Kidney epithelial cell (primary cell): ENCODE results near the gene MIR17HG. TPM values are rescaled to one million over a fixed set of nuclear protein-coding genes. Genes with fewer than 3 reads are reported as not detected.

ENCODE experiments used
- DNase-seq: peaks from one replicate; pipeline ENCODE4 v3.0.0-alpha.2; 2010; ENCODE audit warnings: low read depth
- H3K27me3 ChIP-seq: 2 replicates; pipeline ENCODE4 v1.6.0; 2011; ENCODE audit warnings: low read length; ENCODE audit not compliant: control insufficient read depth, insufficient read depth
- H3K36me3 ChIP-seq: 2 replicates; pipeline ENCODE4 v1.5.1; 2011; ENCODE audit warnings: low read length; ENCODE audit not compliant: control insufficient read depth, insufficient read depth
- H3K4me3 ChIP-seq: 2 replicates; pipeline ENCODE4 v1.5.1; 2011; ENCODE audit warnings: low read depth, mild to moderate bottlenecking, control low read depth, low read length
- CTCF ChIP-seq: IDR thresholded peaks from 2 replicates; pipeline ENCODE4 v1.5.1; 2011; ENCODE audit warnings: mild to moderate bottlenecking, moderate library complexity, low read length, control low read depth, inconsistent platforms; ENCODE audit not compliant: insufficient read depth, poor library complexity, severe bottlenecking
- total RNA-seq: library from RNA; depleted of rRNA; stranded (reverse); fragments of >200 nt; gene quantifications from 2 replicates; pipeline ENCODE4 v1.2.3, GENCODE V29; 2015

MIR17HG gene
- total RNA-seq = 3.4 and 5.8 TPM in 2 replicates

- DNase-seq = peak; percentile 65
- no peaks in the 10 kb centered on the region for H3K36me3 ChIP-seq
- TF ChIP-seq CTCF = no peak
- H3K27me3 ChIP-seq = no peaks in the 10 kb centered on the region
- peak within 1 kb of the TSS; percentile 77 for H3K4me3 ChIP-seq
These were observed at the start of gene MIR17HG for GRCh38 chr13:91347202-91347995. TSS of gene MIR17HG (plus strand) at chr13:91347687.

- H3K36me3 ChIP-seq = no peaks in the 10 kb centered on the region
- no peak for TF ChIP-seq CTCF
- H3K27me3 ChIP-seq = no peaks in the 10 kb centered on the region
- no peak overlapping the region for H3K4me3 ChIP-seq
- DNase-seq = no peak
These were observed 49.4 kb upstream of the MIR17HG start for GRCh38 chr13:91298060-91298459.

GRCh38 chr13:91302111-91302510 lies 45.4 kb upstream of the MIR17HG start:
- no peaks in the 10 kb centered on the region for H3K36me3 ChIP-seq
- TF ChIP-seq CTCF = no peak
- H3K4me3 ChIP-seq = no peak overlapping the region
- no peak for DNase-seq
- H3K27me3 ChIP-seq = no peaks in the 10 kb centered on the region

GRCh38 chr13:91303031-91303430 lies 44.5 kb upstream of the MIR17HG start:
- Histone ChIP-seq H3K27me3 (no peaks in the 10 kb centered on the region), H3K36me3 (no peaks in the 10 kb centered on the region), H3K4me3 (no peak overlapping the region)
- no peak for TF ChIP-seq CTCF
- DNase-seq = no peak

GRCh38 chr13:91304741-91305140 lies 42.7 kb upstream of the MIR17HG start:
- Histone ChIP-seq H3K4me3 (no peak overlapping the region), H3K27me3 (no peaks in the 10 kb centered on the region), H3K36me3 (no peaks in the 10 kb centered on the region)
- no peak for TF ChIP-seq CTCF
- DNase-seq = no peak

GRCh38 chr13:91305652-91306051 lies 41.8 kb upstream of the MIR17HG start:
- no peak for TF ChIP-seq CTCF
- H3K36me3 ChIP-seq = no peaks in the 10 kb centered on the region
- DNase-seq = no peak
- H3K4me3 ChIP-seq = no peak overlapping the region
- no peaks in the 10 kb centered on the region for H3K27me3 ChIP-seq
